ENCODE measurements around the gene ZCCHC14.

The ZCCHC14 gene

DNA sequence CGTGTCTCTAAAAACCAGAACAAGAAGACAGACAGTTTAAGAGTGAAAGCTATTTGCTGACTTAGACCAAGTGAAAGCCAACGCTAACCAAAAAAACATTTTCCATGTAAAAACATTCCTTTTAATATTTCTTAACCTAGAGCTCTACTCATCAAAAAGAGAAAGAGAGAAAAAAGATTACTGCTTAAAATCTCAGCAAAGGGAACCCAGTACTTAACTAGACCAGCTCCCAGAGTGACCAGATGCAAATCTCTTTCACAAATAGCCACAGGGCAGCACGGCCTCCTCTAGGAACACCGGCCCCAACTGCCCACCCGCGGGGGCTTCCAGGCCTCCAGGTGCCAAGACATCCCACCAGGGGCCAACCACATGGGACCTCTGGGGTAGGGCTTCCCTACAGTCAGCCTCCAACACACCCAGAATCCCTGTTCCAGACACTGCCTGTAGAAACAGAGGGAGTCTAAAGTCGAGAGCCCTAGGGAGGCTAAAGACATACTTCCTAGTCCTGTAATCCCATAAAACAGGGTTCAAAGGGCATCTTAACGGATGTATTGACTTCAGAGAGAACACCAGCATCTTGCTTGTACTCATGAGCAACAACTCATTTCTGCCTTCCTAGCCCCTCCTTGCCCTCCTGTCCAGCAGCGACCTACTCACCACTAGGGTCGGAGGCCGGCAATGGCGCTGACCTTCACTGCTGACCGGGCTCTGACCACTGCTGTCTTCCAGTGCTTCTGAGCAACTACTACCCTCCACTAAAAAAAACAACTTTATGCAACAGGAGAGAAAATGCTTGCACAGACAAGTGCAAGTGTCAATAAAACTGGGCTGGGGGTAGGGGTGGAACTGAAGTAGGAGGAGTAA, 21.3 kb downstream of the ZCCHC14 start:
- H3K27me3 ChIP-seq: peaks cover 0 to 46% (median 0%) of the 10 kb centered on the region in 11 experiments; a peak in 4 of 22 replicates
- no peak overlapping the region for H3K27ac ChIP-seq
- H3K4me3 ChIP-seq: no peak overlapping the region
- H3K9me3 ChIP-seq (replicated peaks in 1 of 11): peaks cover 0 to 12% (median 0%) of the 10 kb centered on the region in 11 experiments; a peak in 5 of 22 replicates
- H3K9ac ChIP-seq: peak overlapping the region in 1 of 11 experiments; percentile 12; a peak in 1 of 22 replicates
- H3K4me1 ChIP-seq: peaks cover 23 to 62% (median 58%) of the 10 kb centered on the region in 10 experiments
- peaks cover 0 to 25% (median 14%) of the 10 kb centered on the region in 11 experiments; a peak in 17 of 22 replicates for H3K36me3 ChIP-seq
- H4K20me1 ChIP-seq: peaks cover 20 to 90% (median 68%) of the 10 kb centered on the region in 11 experiments
- peak overlapping the region; percentile 1 to 71 (median 31); a peak in 16 of 22 replicates for H3K4me2 ChIP-seq
- TF ChIP-seq Cebpa-rat (IDR thresholded peaks at IDR 0.05): no peak

GRCh38 chr16:87470332-87470731, 22.5 kb downstream of the ZCCHC14 start:
- H3K27ac ChIP-seq: no peak overlapping the region
- H3K4me2 ChIP-seq: peak overlapping the region in 6 of 11 experiments; percentile 4 to 71 (median 61); a peak in 9 of 22 replicates
- peaks cover 0 to 25% (median 14%) of the 10 kb centered on the region in 11 experiments; a peak in 17 of 22 replicates for H3K36me3 ChIP-seq
- H4K20me1 ChIP-seq: peaks cover 26 to 89% (median 64%) of the 10 kb centered on the region in 11 experiments
- TF ChIP-seq Cebpa-rat (IDR thresholded peaks at IDR 0.05): no peak
- H3K4me3 ChIP-seq: no peak overlapping the region
- H3K9me3 ChIP-seq (replicated peaks in 1 of 11): peaks cover 0 to 12% (median 0%) of the 10 kb centered on the region in 11 experiments; a peak in 5 of 22 replicates
- H3K9ac ChIP-seq: no peak overlapping the region
- peaks cover 0 to 42% (median 0%) of the 10 kb centered on the region in 11 experiments; a peak in 4 of 22 replicates for H3K27me3 ChIP-seq
- H3K4me1 ChIP-seq: peaks cover 34 to 74% (median 70%) of the 10 kb centered on the region in 10 experiments

GRCh38 chr16:87469169-87469568, 23.7 kb downstream of the ZCCHC14 start:
- Histone ChIP-seq H3K27ac (no peak overlapping the region), H4K20me1 (peaks cover 25 to 89% (median 57%) of the 10 kb centered on the region in 11 experiments)
- no peak for TF ChIP-seq Cebpa-rat (IDR thresholded peaks at IDR 0.05)

GRCh38 chr16:87468550-87468949, 24.3 kb downstream of the ZCCHC14 start:
- Histone ChIP-seq H3K36me3 (peaks cover 0 to 9% (median under 1%) of the 10 kb centered on the region in 11 experiments; a peak in 7 of 22 replicates), H3K9ac (no peak overlapping the region), H3K27me3 (peaks cover 0 to 31% (median 0%) of the 10 kb centered on the region in 11 experiments; a peak in 4 of 22 replicates), H3K4me1 (peaks cover 50 to 91% (median 88%) of the 10 kb centered on the region in 10 experiments), H3K4me3 (no peak overlapping the region), H4K20me1 (peaks cover 23 to 88% (median 50%) of the 10 kb centered on the region in 11 experiments), H3K4me2 (peak overlapping the region in 10 of 11 experiments; percentile 4 to 82 (median 62); a peak in 17 of 22 replicates), H3K27ac (no peak overlapping the region), H3K9me3 (replicated peaks in 1 of 11) (peaks cover 0 to 12% (median 0%) of the 10 kb centered on the region in 11 experiments; a peak in 5 of 22 replicates)
- TF ChIP-seq Cebpa-rat (IDR thresholded peaks at IDR 0.05): no peak

More at GRCh38 chr16:87469169-87469568, 23.7 kb downstream of the ZCCHC14 start:
- Histone ChIP-seq H3K27me3 (peaks cover 0 to 37% (median 0%) of the 10 kb centered on the region in 11 experiments; a peak in 4 of 22 replicates), H3K4me2 (peak overlapping the region in 9 of 11 experiments; percentile 11 to 82 (median 62); a peak in 15 of 22 replicates), H3K4me3 (no peak overlapping the region), H3K36me3 (peaks cover 0 to 15% (median 7%) of the 10 kb centered on the region in 11 experiments; a peak in 14 of 22 replicates), H3K4me1 (peaks cover 43 to 85% (median 82%) of the 10 kb centered on the region in 10 experiments), H3K9me3 (replicated peaks in 1 of 11) (peaks cover 0 to 12% (median 0%) of the 10 kb centered on the region in 11 experiments; a peak in 5 of 22 replicates), H3K9ac (no peak overlapping the region)

DNA sequence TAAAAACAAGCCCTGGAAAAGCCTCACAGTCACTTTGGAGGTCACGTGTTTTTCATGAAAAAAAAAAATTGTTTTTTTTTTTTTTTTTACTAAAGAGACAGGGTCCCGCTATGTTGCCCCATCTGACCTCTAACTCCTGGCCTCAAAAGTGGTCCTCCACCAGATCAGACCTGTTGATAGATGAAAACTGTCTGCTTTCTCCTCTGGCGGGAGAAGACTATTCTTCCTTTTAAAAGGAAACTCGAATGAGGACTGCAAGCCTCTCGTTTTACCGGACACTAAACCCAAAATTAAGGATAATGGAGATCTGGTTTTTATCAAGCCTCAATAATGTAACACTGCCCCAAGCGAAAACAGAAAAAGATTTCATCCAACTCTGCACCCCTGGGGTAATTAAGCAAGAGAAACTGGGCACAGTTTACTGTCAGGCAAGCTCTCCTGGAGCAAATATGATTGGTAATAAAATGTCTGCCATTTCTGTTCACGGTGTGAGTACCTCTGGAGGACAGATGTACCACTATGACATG, 25.8 kb downstream of the ZCCHC14 start:
- Histone ChIP-seq H4K20me1 (peaks cover 14 to 81% (median 37%) of the 10 kb centered on the region in 11 experiments; a peak in 21 of 22 replicates), H3K4me3 (no peak overlapping the region), H3K27me3 (peaks cover 0 to 34% (median 0%) of the 10 kb centered on the region in 11 experiments; a peak in 4 of 22 replicates), H3K36me3 (0 out of 22 replicates have a peak, but pooled peaks cover 0 to 4% (median 0%) of the 10 kb centered on the region in 11 experiments), H3K4me2 (peak overlapping the region; percentile 82 to 97 (median 89)), H3K27ac (peak overlapping the region in 7 of 11 experiments; percentile 24 to 86 (median 76); a peak in 11 of 22 replicates), H3K4me1 (peaks cover 58 to 95% (median 91%) of the 10 kb centered on the region in 10 experiments), H3K9ac (peak overlapping the region in 4 of 11 experiments; percentile 12 to 73 (median 70); a peak in 3 of 22 replicates), H3K9me3 (replicated peaks in 1 of 11) (peaks cover 0 to 12% (median 0%) of the 10 kb centered on the region in 11 experiments; a peak in 5 of 22 replicates)
- no peak for TF ChIP-seq Cebpa-rat (IDR thresholded peaks at IDR 0.05)

GRCh38 chr16:87465879-87466278, 26.9 kb downstream of the ZCCHC14 start:
- Histone ChIP-seq H3K4me1 (peaks cover 56 to 91% (median 85%) of the 10 kb centered on the region in 10 experiments), H4K20me1 (peaks cover 15 to 79% (median 37%) of the 10 kb centered on the region in 11 experiments; a peak in 19 of 22 replicates), H3K36me3 (peaks cover 0 to 6% (median 0%) of the 10 kb centered on the region in 11 experiments; a peak in 1 of 22 replicates), H3K27ac (peak overlapping the region; percentile 68 to 91 (median 83); a peak in 21 of 22 replicates), H3K9me3 (replicated peaks in 1 of 11) (peaks cover 0 to 12% (median 0%) of the 10 kb centered on the region in 11 experiments; a peak in 5 of 22 replicates), H3K9ac (peak overlapping the region; percentile 61 to 85 (median 72); a peak in 21 of 22 replicates), H3K4me3 (peak overlapping the region in 9 of 10 experiments; percentile 11 to 56 (median 35); a peak in 9 of 20 replicates), H3K4me2 (peak overlapping the region; percentile 82 to 97 (median 89)), H3K27me3 (peaks cover 0 to 34% (median 0%) of the 10 kb centered on the region in 11 experiments; a peak in 4 of 22 replicates)
- no peak for TF ChIP-seq Cebpa-rat (IDR thresholded peaks at IDR 0.05)

DNA sequence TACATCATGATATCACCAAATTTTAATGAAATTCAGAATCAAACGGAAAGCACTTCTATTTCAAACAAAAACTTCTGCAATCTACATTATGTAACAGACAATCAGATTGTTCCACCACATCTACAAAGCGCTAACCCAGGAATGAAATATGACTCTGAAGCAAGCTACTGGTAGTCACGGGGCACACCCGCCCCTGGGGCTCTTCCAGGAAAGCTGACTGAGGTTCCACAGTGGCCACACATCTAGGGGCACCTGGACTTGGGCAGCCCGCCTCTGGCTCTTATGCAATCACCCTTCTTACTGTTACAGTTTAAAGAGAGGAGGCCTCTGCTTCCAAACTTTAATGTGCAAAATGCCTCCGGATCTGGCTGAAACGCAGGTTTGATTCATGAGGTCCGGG, 27.5 kb downstream of the ZCCHC14 start:
- peak overlapping the region; percentile 10 to 56 (median 36); a peak in 16 of 20 replicates for H3K4me3 ChIP-seq
- H3K9me3 ChIP-seq (replicated peaks in 1 of 11): peaks cover 0 to 12% (median 0%) of the 10 kb centered on the region in 11 experiments; a peak in 5 of 22 replicates
- H3K9ac ChIP-seq: peak overlapping the region; percentile 61 to 85 (median 72)
- H3K4me2 ChIP-seq: peak overlapping the region; percentile 82 to 97 (median 89)
- peaks cover 55 to 85% (median 79%) of the 10 kb centered on the region in 10 experiments for H3K4me1 ChIP-seq
- H4K20me1 ChIP-seq: peaks cover 17 to 76% (median 35%) of the 10 kb centered on the region in 11 experiments; a peak in 19 of 22 replicates
- TF ChIP-seq Cebpa-rat (IDR thresholded peaks at IDR 0.05): peak in 5 of 11 experiments; percentile 16 to 47 (median 28); a peak in 2 of 22 replicates
- peaks cover 0 to 34% (median 0%) of the 10 kb centered on the region in 11 experiments; a peak in 4 of 22 replicates for H3K27me3 ChIP-seq
- peak overlapping the region; percentile 68 to 91 (median 83) for H3K27ac ChIP-seq
- peaks cover 0 to 9% (median 2%) of the 10 kb centered on the region in 11 experiments; a peak in 6 of 22 replicates for H3K36me3 ChIP-seq
